Measurements from ENCODE around the gene SORBS1. TPM values are rescaled to one million over a fixed set of nuclear protein-coding genes. Genes with fewer than 3 reads are reported as not detected.

SORBS1 gene
- polyA plus RNA-seq, 1 donor from 2014 or later, result 39.5 TPM

DNA sequence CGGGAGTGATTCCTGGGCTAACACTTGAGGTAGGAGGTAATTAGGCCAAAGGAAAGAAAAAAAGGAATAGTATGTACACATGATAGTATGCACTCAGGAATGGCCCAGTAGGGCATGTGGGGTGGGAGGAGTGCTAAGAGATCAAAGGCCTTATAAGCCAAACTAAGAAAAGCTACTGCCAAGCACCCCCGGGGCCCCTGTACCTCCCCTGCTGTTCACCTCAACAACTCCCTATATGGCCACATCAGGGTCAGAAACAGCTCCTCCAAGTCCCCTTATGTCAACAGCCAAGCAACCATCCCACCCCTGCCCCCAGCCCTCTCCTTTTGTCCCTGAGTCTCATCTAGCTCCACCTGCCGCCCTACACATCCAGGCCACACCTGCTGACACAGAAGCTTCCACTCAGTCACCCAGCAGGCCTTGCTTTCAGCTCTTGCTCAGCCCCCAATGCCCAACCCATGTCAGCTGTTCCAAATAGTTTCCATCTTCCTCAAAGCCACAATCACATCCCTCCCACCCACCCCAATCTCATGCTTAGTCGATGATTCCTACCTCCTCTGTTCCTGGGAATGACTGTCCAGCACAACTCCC, 80.2 kb downstream of the SORBS1 start:
- no peak overlapping the region for H3K4me2 ChIP-seq (ENCODE audit: low read length)
- H3K9me3 ChIP-seq (ENCODE audit: low read length), result no peaks in the 10 kb centered on the region
- TF ChIP-seq EZH2 (IDR thresholded peaks at IDR 0.05; ENCODE audit: borderline replicate concordance, insufficient read depth, low read length, poor library complexity, severe bottlenecking) (no peak), TAF1 (IDR thresholded peaks at IDR 0.05; ENCODE audit: low read depth) (no peak), POLR2AphosphoS5 (IDR thresholded peaks at IDR 0.05) (no peak), SMC3 (conservative IDR thresholded peaks at IDR 0.05; ENCODE audit: poor library complexity) (no peak), REST (IDR thresholded peaks at IDR 0.05; ENCODE audit: borderline replicate concordance) (no peak), MXI1 (conservative IDR thresholded peaks at IDR 0.05; ENCODE audit: poor library complexity, severe bottlenecking) (no peak), CTCF (IDR thresholded peaks at IDR 0.05; ENCODE audit: poor library complexity, severe bottlenecking) (no peak), EP300 (conservative IDR thresholded peaks at IDR 0.05; ENCODE audit: poor library complexity, severe bottlenecking) (no peak), RAD21 (conservative IDR thresholded peaks at IDR 0.05) (no peak)
- H3K79me2 ChIP-seq (replicated peaks; ENCODE audit: insufficient read depth, low read length), result no peaks in the 10 kb centered on the region
- no peak overlapping the region for H3K27ac ChIP-seq (ENCODE audit: low read length)
- no peaks in the 10 kb centered on the region for H3F3A ChIP-seq (ENCODE audit: insufficient read depth, low read length, poor library complexity, severe bottlenecking)
- no peak overlapping the region for H3K9ac ChIP-seq (ENCODE audit: low read length)
- H2AFZ ChIP-seq (ENCODE audit: low read depth, low read length), result no peak overlapping the region
- no peak overlapping the region for H3K4me3 ChIP-seq (ENCODE audit: low read length)
- H3K9me2 ChIP-seq (ENCODE audit: insufficient read depth, low read length), result no peaks in the 10 kb centered on the region
- H3K27me3 ChIP-seq (ENCODE audit: insufficient read depth, low read depth, low read length), result no peaks in the 10 kb centered on the region
- no peaks in the 10 kb centered on the region for H3K36me3 ChIP-seq (ENCODE audit: insufficient read depth, low read length)
- H4K20me1 ChIP-seq (ENCODE audit: insufficient read depth), result no peaks in the 10 kb centered on the region

GRCh38 chr10:95480102-95480900, 80.9 kb downstream of the SORBS1 start:
- H3K9ac ChIP-seq (ENCODE audit: low read length), result no peak overlapping the region
- H3K9me3 ChIP-seq (ENCODE audit: low read length), result no peaks in the 10 kb centered on the region
- H3F3A ChIP-seq (ENCODE audit: insufficient read depth, low read length, poor library complexity, severe bottlenecking), result no peaks in the 10 kb centered on the region
- no peaks in the 10 kb centered on the region for H3K79me2 ChIP-seq (replicated peaks; ENCODE audit: insufficient read depth, low read length)
- H3K27ac ChIP-seq (ENCODE audit: low read length), result no peak overlapping the region
- no peak overlapping the region for H3K4me2 ChIP-seq (ENCODE audit: low read length)
- no peaks in the 10 kb centered on the region for H4K20me1 ChIP-seq (ENCODE audit: insufficient read depth)
- TF ChIP-seq SMC3 (conservative IDR thresholded peaks at IDR 0.05; ENCODE audit: poor library complexity), result no peak
- H3K9me2 ChIP-seq (ENCODE audit: insufficient read depth, low read length), result no peaks in the 10 kb centered on the region
- no peaks in the 10 kb centered on the region for H3K27me3 ChIP-seq (ENCODE audit: insufficient read depth, low read depth, low read length)
- no peaks in the 10 kb centered on the region for H3K36me3 ChIP-seq (ENCODE audit: insufficient read depth, low read length)
- H2AFZ ChIP-seq (ENCODE audit: low read depth, low read length), result no peak overlapping the region
- no peak overlapping the region for H3K4me3 ChIP-seq (ENCODE audit: low read length)

Measured in neural cell (in vitro differentiated cells).